ENCODE data around the gene CCDC33.

CCDC33 gene

GRCh38 chr15:74221399-74222239, 14.5 kb upstream of the CCDC33 start:
- no peak for TF ChIP-seq EZH2phosphoT487 (conservative IDR thresholded peaks at IDR 0.05; ENCODE audit: low read length)
- TF ChIP-seq CTCF (IDR thresholded peaks at IDR 0.05; ENCODE audit: insufficient read depth, low read length, poor library complexity, severe bottlenecking) = no peak
- no peak overlapping the region for H3K27ac ChIP-seq (ENCODE audit: low read depth, low read length)
- H2AFZ ChIP-seq (ENCODE audit: low read depth, low read length, severe bottlenecking) = no peak overlapping the region
- no peak overlapping the region for H3K4me3 ChIP-seq (ENCODE audit: insufficient read depth, low read length, poor library complexity, severe bottlenecking)
- no peaks in the 10 kb centered on the region for H4K20me1 ChIP-seq (ENCODE audit: low read depth, low read length)
- no peaks in the 10 kb centered on the region for H3K79me2 ChIP-seq (ENCODE audit: insufficient read depth, low read length)
- H3K9me3 ChIP-seq (ENCODE audit: insufficient read depth, low read length) = no peaks in the 10 kb centered on the region
- H3K27me3 ChIP-seq (ENCODE audit: low read length) = no peaks in the 10 kb centered on the region
- no peaks in the 10 kb centered on the region for H3F3A ChIP-seq (ENCODE audit: insufficient read depth)
- no peaks in the 10 kb centered on the region for H3K9me2 ChIP-seq (replicated peaks; ENCODE audit: insufficient read depth, low read length)
- no peak overlapping the region for H3K9ac ChIP-seq (ENCODE audit: low read length)
- H3K36me3 ChIP-seq (ENCODE audit: low read length) = no peaks in the 10 kb centered on the region
- no peak overlapping the region for H3K4me2 ChIP-seq (ENCODE audit: low read depth, low read length, poor library complexity, severe bottlenecking)

DNA sequence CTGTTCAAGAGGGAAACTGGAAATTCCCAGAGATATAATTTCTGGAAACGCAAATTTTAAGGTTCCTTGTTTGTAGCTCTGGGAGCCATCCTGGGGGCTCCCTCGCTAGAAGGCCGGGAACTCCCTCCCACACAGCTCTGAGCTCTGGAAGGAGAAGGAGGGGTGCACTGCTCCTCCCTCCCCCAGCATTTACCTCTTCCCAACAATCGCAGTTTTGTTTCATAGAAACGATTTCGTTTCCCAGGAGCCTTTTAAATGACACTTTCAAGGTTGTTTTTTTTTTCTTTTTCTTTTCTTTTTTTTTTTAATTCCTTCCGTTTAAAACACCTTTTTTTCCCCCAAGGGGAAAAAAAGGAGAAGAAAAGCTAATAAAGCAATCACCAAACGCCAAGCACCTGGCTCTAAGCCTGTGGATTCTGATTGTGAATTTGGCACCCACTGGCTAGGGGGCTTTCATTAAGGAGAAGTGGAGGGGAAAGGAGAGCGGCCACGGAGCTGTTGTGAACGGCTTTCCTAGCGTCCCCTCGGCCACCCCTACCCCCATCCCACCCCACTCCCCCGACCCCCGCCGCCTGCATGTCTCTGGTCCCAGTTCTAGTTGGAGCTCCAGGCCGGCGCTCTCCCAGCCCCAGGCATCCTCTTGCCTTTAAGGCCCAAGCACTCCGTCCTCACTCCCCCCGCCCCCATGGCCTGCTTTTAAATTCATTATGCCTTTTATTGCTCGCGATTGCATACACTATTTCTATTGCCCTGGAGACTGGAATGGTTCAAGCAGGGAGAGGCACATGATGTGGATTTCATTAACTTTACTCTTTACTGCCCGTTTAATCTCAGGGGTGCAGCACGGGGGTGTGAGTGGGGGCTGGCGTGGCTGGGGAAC, 13.6 kb upstream of the CCDC33 start:
- Histone ChIP-seq H3K4me3 (ENCODE audit: insufficient read depth, low read length, poor library complexity, severe bottlenecking) (no peak overlapping the region), H3K27me3 (ENCODE audit: low read length) (no peaks in the 10 kb centered on the region), H3K36me3 (ENCODE audit: low read length) (no peaks in the 10 kb centered on the region)

GRCh38 chr15:74225928-74226327, 10.2 kb upstream of the CCDC33 start:
- Histone ChIP-seq H3K27ac (ENCODE audit: low read depth, low read length) (no peak overlapping the region), H4K20me1 (ENCODE audit: low read depth, low read length) (no peaks in the 10 kb centered on the region), H3F3A (ENCODE audit: insufficient read depth) (no peaks in the 10 kb centered on the region), H3K79me2 (ENCODE audit: insufficient read depth, low read length) (no peaks in the 10 kb centered on the region), H3K9ac (ENCODE audit: low read length) (no peak overlapping the region), H3K4me2 (ENCODE audit: low read depth, low read length, poor library complexity, severe bottlenecking) (no peak overlapping the region), H3K9me3 (ENCODE audit: insufficient read depth, low read length) (no peaks in the 10 kb centered on the region), H3K4me3 (ENCODE audit: insufficient read depth, low read length, poor library complexity, severe bottlenecking) (no peak overlapping the region), H3K27me3 (ENCODE audit: low read length) (no peaks in the 10 kb centered on the region), H3K36me3 (ENCODE audit: low read length) (no peaks in the 10 kb centered on the region), H3K9me2 (replicated peaks; ENCODE audit: insufficient read depth, low read length) (no peaks in the 10 kb centered on the region), H2AFZ (ENCODE audit: low read depth, low read length, severe bottlenecking) (no peak overlapping the region)
- TF ChIP-seq CTCF (IDR thresholded peaks at IDR 0.05; ENCODE audit: insufficient read depth, low read length, poor library complexity, severe bottlenecking) = no peak
- TF ChIP-seq EZH2phosphoT487 (conservative IDR thresholded peaks at IDR 0.05; ENCODE audit: low read length) = no peak

More for the DNA sequence above, 13.6 kb upstream of the CCDC33 start:
- H3K79me2 ChIP-seq (ENCODE audit: insufficient read depth, low read length) = no peaks in the 10 kb centered on the region
- H3K27ac ChIP-seq (ENCODE audit: low read depth, low read length) = no peak overlapping the region
- no peaks in the 10 kb centered on the region for H3K9me2 ChIP-seq (replicated peaks; ENCODE audit: insufficient read depth, low read length)
- no peak overlapping the region for H3K4me2 ChIP-seq (ENCODE audit: low read depth, low read length, poor library complexity, severe bottlenecking)
- no peaks in the 10 kb centered on the region for H4K20me1 ChIP-seq (ENCODE audit: low read depth, low read length)
- no peak overlapping the region for H3K9ac ChIP-seq (ENCODE audit: low read length)
- no peak overlapping the region for H2AFZ ChIP-seq (ENCODE audit: low read depth, low read length, severe bottlenecking)
- H3K9me3 ChIP-seq (ENCODE audit: insufficient read depth, low read length) = no peaks in the 10 kb centered on the region
- no peak for TF ChIP-seq CTCF (IDR thresholded peaks at IDR 0.05; ENCODE audit: insufficient read depth, low read length, poor library complexity, severe bottlenecking)
- TF ChIP-seq EZH2phosphoT487 (conservative IDR thresholded peaks at IDR 0.05; ENCODE audit: low read length) = no peak
- H3F3A ChIP-seq (ENCODE audit: insufficient read depth) = no peaks in the 10 kb centered on the region

Measured in SU-DHL-6 (cell line).